GM21423 (cell line): ENCODE measurements around the gene KHDC1.
A peak's percentile ranks its signal among the peaks of the same experiment; 100 is the strongest.
"Not testable (repeated sequence)": the region's sequence is repeated elsewhere in the genome, so short reads cannot be mapped to it uniquely, and the experiment has no call there.

Experiments used
- ATAC-seq: cut with Tn5 transposase; IDR thresholded peaks from one replicate; pipeline ENCODE4 v1.9.1; 2021; ENCODE audit warnings: mild to moderate bottlenecking, moderate library complexity; ENCODE audit not compliant: unreplicated experiment

The KHDC1 gene

DNA sequence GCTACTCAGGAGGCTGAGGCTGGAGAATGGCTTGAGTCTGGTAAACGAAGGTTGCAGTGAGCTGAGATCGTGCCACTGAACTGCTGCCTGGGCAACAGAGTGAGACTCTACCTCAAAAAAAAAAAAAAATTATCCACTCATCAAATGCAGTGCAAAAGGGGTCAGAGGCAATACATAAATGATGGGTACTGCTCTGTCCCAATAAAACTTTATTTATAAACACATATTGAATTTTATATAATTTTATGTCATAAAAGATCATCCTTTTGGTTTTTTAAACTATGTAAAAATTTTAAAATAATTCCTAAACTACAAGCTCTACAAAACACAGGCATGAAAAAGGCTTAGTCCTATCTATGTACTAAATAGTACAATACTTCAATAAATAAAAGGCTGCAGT, 10.3 kb downstream of the KHDC1 start:
- ATAC-seq, result no peak

DNA sequence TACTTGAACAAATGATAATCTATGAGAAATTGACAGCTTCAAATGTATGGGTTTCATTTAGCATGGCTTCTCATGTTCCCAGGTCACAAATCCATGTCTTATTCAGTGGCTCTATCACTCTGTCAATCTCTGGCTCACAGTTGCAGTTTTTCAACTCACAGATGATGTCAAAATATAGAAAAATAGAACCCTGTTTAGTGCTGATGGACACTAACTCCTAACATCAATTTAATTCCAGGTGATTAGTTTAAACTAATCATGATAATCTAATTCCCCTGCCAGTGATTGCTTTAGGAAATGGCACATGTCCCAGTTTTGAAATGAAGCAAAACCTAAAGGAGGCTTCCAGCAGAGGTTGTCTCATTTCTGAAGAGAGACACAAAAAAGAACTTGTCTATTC, 13.0 kb downstream of the KHDC1 start:
- no peak for ATAC-seq

DNA sequence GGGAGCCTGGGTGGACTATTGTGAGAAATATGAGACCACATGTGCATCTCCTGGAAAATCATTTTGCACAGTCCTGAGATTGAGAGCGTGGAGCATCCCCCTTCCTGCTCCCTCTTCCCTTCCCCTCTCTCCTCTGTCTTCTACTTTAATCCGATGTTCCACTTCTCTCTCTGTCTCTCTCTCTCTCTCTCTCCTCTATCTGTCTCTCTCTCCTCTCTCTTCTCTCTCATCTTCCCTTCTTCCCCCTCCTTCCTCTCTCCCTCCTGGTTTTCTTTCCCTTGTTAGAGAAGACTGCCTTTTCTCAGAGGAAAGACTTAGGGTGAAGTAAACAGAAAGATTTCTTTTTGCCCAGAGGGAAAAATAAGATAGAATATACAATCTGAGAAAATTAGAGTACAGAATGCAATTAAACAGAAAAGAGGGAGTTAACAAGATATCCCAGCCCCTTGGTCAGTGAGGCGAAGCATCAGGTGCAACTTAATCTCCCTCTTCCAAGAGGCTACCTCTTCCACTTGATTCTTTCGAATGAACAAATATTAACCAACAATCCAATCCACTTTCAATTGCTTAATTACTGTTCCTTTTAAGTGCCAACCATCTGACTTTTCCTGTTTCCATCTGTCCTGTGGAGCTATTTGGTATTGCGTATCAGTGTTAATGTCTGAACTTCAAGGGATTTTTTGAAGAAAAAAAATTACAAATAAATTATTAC, 14.6 kb downstream of the KHDC1 start:
- ATAC-seq, result no peak

DNA sequence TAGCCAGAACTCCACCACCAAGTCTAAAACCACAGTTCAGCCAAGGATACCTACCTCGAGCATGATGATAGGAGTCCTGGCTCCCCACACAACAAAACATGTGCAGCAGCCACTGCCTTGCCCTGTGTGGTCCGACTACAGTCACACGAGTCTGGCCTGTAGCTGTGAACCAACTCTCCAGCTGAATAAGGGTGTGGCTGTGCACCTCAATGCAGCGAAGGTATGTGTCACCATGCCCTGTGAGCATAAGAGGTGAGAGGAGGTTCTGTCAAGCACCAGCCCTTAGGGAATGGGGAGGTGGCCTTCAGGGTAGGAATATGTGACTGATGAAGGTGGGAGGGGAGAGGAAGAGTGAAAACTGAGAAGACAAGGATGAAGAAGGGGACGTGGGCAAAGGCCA, 21.0 kb downstream of the KHDC1 start:
- no peak for ATAC-seq

GRCh38 chr6:73240730-73241129, 22.3 kb downstream of the KHDC1 start:
- no peak for ATAC-seq

- no peak for ATAC-seq
Measured at GRCh38 chr6:73236144-73236750, 26.7 kb downstream of the KHDC1 start.

DNA sequence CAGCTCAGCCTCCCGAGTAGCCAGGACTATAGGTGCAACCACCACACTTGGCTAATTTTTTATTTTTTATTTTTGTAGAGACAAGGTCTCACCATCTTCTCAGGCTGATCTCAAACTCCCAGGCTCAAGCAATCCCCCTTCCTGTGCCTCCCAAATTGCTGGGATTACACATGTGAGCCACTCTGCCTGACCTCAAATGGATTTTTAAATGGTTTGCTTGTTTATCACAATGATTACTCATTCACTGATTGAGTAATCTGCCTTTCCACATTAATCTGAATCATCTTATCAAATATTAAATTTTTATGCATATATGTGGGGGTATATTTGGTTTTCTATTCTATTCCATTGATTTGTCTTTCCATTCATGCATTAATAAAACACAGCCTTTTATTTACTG, 28.3 kb downstream of the KHDC1 start:
- no peak for ATAC-seq

DNA sequence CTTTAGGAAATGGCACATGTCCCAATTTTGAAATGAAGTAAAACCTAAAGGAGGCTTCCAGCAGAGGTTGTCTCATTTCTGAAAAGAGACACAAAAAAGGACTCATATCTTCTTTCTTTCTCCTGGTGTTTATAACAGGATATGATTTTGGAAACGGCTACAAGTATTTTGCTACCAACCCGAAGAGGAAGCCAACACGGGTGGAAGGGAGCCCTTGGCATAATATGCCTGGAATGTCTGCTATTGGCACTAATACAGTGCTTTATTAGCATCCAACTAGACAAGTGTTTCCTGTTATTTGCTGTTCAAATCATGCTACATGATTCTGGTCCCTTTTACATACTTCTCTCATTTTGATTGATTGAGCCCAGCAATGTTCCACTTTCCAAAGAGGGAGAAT, 29.0 kb downstream of the KHDC1 start:
- not testable (repeated sequence) for ATAC-seq

GRCh38 chr6:73233048-73233447, 29.9 kb downstream of the KHDC1 start:
- ATAC-seq, result no peak

GRCh38 chr6:73231986-73232391, 31.0 kb downstream of the KHDC1 start:
- ATAC-seq, result peak; percentile 63

DNA sequence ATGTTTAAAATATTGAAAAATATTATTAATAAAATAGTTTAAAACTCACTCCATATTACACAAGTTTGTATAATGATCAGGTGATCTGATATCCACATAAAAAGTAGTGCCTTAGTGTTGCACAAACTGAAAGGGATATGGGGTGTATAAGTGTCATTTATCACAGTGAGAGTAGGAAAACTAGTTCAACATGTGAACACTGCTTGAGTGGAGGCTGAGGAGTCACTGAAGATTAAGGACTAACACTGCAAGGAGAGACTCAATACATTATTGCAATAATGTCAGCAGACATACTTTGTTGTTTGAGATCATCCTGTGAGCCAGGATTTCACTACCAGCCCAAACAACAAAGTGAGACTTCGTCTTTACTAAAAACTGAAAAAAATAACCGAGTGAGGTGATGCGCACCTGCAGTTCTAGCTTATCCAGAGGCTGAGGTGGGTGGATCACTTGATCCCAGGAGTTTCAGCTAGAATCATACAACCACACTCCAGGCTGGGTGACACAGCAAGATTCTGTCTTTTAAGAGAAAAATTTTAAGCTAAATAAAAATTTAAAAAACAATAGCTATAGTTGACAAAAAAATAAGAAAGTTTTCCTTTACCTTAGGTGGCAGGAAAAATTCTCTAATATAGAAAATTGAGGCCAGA, 35.3 kb downstream of the KHDC1 start:
- no peak for ATAC-seq

DNA sequence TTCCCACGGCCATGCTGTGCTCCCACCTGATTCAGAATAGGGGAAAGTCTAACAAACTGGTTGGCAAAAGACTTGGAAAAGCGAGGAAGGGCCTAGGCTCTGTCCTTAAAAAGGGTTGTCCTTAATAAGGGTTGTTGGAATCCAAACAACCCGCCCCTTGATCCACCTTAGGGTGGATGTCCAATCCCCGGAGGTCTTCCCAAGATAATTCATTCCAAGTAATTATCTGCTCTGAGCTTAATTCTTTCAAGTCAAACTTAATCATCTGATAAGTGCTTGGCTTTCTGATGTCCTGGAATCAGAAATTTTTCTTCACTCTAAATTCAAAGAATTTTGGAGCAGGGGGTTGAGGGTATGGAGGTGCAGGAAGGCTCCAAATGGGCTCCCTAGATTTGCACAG, 37.6 kb downstream of the KHDC1 start, which contains the start of gene KHDC1L:
TSS of gene KHDC1L (minus strand) at position 101 of the 400 bp plus-strand sequence. CDS start at position 13, 88 bp downstream.
- no peak for ATAC-seq

DNA sequence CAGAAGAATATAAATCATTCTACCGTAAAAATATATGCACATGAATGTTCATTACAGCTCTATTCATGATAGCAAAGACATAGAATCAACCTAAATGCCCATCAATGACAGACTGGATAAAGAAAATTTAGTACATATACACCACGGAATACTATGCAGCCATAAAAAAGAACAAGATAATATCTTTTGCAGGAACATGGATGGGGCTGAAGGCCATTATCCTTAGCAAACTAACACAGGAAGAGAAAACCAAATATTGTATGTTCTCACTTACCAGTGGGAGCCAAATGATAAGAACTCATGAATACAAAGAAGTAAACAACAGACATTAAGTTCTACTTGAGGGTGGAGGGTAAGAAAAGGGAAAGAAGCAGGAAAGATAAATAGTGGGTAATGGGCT, 46.1 kb downstream of the KHDC1 start:
- no peak for ATAC-seq

- no peak for ATAC-seq
Measured at GRCh38 chr6:73209117-73209516, 53.9 kb downstream of the KHDC1 start.

DNA sequence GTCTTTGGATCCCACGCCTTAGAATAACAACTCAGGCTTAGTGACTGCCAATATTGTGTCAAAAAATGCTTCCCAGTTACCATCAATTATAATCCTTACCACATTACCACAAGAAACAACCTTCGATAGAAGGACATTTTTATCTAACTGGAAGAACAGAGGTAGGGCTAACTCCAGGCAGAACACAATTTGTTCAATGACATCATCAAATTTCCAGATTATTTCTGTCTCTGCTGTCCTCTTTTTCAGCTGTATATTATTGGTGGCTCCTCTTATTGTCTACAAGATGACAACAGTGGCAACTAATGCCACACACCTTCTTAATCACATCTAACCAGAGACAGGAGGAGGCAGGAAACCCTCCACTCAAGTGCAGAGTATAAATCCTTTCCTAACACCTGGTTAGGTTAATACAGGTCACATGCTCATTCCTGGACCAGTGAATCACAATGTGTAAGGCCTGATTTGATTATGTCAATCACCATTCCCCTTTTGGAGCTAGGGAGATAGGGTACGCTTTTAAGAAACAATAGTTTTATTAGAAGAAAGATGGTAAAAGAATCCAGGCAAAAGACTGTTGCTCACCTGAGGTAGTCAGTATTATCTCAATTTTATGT, 55.7 kb downstream of the KHDC1 start:
- no peak for ATAC-seq

DNA sequence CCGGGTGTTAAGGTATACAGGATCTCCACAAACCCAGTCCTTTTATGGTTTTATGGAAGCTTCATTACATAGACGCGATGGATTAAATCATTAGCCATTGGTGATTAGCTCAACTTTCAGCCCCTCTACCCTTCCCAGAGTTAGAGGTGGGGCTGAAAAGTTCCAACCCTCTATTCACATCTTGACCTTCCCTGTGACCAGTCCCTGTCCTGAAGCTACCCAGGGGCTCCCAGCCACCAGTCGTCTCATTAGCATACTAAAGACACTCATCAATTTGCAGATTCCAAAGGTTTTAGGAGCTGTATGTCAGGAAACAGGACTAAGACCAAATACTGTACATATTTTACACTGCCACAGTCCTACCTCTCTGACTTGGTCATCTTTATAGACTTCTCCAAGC, 58.7 kb downstream of the KHDC1 start:
- no peak for ATAC-seq

- ATAC-seq, result no peak
Measured at GRCh38 chr6:73203098-73203497, 59.9 kb downstream of the KHDC1 start.

DNA sequence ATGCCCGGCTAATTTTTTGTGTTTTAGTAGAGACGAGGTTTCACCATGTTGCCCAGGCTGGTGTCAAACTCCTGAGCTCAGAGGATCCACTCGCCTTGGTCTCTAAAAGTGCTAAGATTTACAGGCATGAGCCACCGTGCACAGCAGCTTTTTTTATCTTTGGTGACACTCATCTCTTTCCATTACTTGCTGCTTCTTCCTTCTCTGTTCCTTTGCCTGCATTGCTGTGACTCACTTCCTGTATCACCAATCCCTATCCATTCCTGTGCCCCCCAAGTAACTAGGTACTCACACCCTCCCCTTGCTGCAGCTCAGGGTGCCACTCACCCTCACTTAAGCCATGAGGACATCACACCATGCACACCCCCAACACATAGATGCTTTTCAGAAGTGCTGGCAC, 62.3 kb downstream of the KHDC1 start:
- ATAC-seq, result no peak

- ATAC-seq, result no peak
Measured at GRCh38 chr6:73200247-73200646, 62.7 kb downstream of the KHDC1 start.

GRCh38 chr6:73194744-73195143, 68.3 kb downstream of the KHDC1 start:
- no peak for ATAC-seq

GRCh38 chr6:73193302-73193701, 69.7 kb downstream of the KHDC1 start:
- not testable (repeated sequence) for ATAC-seq
